Measurements from ENCODE around the gene ADAMTSL3.

Gene ADAMTSL3

GRCh38 chr15:83982748-83983147 is 328.8 kb downstream of the ADAMTSL3 start:
- Histone ChIP-seq H3F3A (ENCODE audit: low read depth) (no peaks in the 10 kb centered on the region), H3K4me3 (ENCODE audit: low read length, poor library complexity, severe bottlenecking) (no peak overlapping the region), H3K36me3 (ENCODE audit: insufficient read depth, low read length) (no peaks in the 10 kb centered on the region), H3K9ac (ENCODE audit: low read depth, low read length, poor library complexity, severe bottlenecking) (no peak overlapping the region), H3K9me3 (ENCODE audit: insufficient read depth, low read depth, low read length) (no peaks in the 10 kb centered on the region), H3K79me2 (ENCODE audit: insufficient read depth, low read length) (no peaks in the 10 kb centered on the region), H3K9me2 (replicated peaks; ENCODE audit: low read depth, low read length) (no peaks in the 10 kb centered on the region), H3K27me3 (ENCODE audit: insufficient read depth, low read length, poor library complexity, severe bottlenecking) (no peaks in the 10 kb centered on the region), H2AFZ (ENCODE audit: low read length) (no peak overlapping the region), H3K4me2 (ENCODE audit: low read depth, low read length, poor library complexity, severe bottlenecking) (no peak overlapping the region), H3K4me1 (ENCODE audit: insufficient read depth, low read length, poor library complexity, severe bottlenecking) (no peaks in the 10 kb centered on the region), H4K20me1 (ENCODE audit: insufficient read depth, low read length, poor library complexity, severe bottlenecking) (no peaks in the 10 kb centered on the region)
- no peak for TF ChIP-seq EZH2phosphoT487 (IDR thresholded peaks at IDR 0.05; ENCODE audit: borderline replicate concordance)
- TF ChIP-seq CTCF (conservative IDR thresholded peaks at IDR 0.05; ENCODE audit: low read length): no peak

GRCh38 chr15:83983634-83984458 is 329.9 kb downstream of the ADAMTSL3 start:
- no peaks in the 10 kb centered on the region for H4K20me1 ChIP-seq (ENCODE audit: insufficient read depth, low read length, poor library complexity, severe bottlenecking)
- no peaks in the 10 kb centered on the region for H3K36me3 ChIP-seq (ENCODE audit: insufficient read depth, low read length)
- H3K27me3 ChIP-seq (ENCODE audit: insufficient read depth, low read length, poor library complexity, severe bottlenecking): no peaks in the 10 kb centered on the region
- no peaks in the 10 kb centered on the region for H3K9me2 ChIP-seq (replicated peaks; ENCODE audit: low read depth, low read length)
- H3K4me2 ChIP-seq (ENCODE audit: low read depth, low read length, poor library complexity, severe bottlenecking): no peak overlapping the region
- no peaks in the 10 kb centered on the region for H3K79me2 ChIP-seq (ENCODE audit: insufficient read depth, low read length)
- TF ChIP-seq EZH2phosphoT487 (IDR thresholded peaks at IDR 0.05; ENCODE audit: borderline replicate concordance): no peak
- TF ChIP-seq CTCF (conservative IDR thresholded peaks at IDR 0.05; ENCODE audit: low read length): no peak
- H3K4me3 ChIP-seq (ENCODE audit: low read length, poor library complexity, severe bottlenecking): no peak overlapping the region
- H3K4me1 ChIP-seq (ENCODE audit: insufficient read depth, low read length, poor library complexity, severe bottlenecking): no peaks in the 10 kb centered on the region
- no peaks in the 10 kb centered on the region for H3K9me3 ChIP-seq (ENCODE audit: insufficient read depth, low read depth, low read length)
- H2AFZ ChIP-seq (ENCODE audit: low read length): no peak overlapping the region
- no peak overlapping the region for H3K9ac ChIP-seq (ENCODE audit: low read depth, low read length, poor library complexity, severe bottlenecking)
- no peaks in the 10 kb centered on the region for H3F3A ChIP-seq (ENCODE audit: low read depth)

- Histone ChIP-seq H3K4me3 (ENCODE audit: low read length, poor library complexity, severe bottlenecking) (no peak overlapping the region), H4K20me1 (ENCODE audit: insufficient read depth, low read length, poor library complexity, severe bottlenecking) (no peaks in the 10 kb centered on the region), H3K9me2 (replicated peaks; ENCODE audit: low read depth, low read length) (no peaks in the 10 kb centered on the region), H3K9ac (ENCODE audit: low read depth, low read length, poor library complexity, severe bottlenecking) (no peak overlapping the region), H3K4me2 (ENCODE audit: low read depth, low read length, poor library complexity, severe bottlenecking) (no peak overlapping the region), H3F3A (ENCODE audit: low read depth) (no peaks in the 10 kb centered on the region), H3K27me3 (ENCODE audit: insufficient read depth, low read length, poor library complexity, severe bottlenecking) (no peaks in the 10 kb centered on the region), H2AFZ (ENCODE audit: low read length) (no peak overlapping the region), H3K9me3 (ENCODE audit: insufficient read depth, low read depth, low read length) (no peaks in the 10 kb centered on the region), H3K79me2 (ENCODE audit: insufficient read depth, low read length) (no peaks in the 10 kb centered on the region), H3K36me3 (ENCODE audit: insufficient read depth, low read length) (no peaks in the 10 kb centered on the region), H3K4me1 (ENCODE audit: insufficient read depth, low read length, poor library complexity, severe bottlenecking) (no peaks in the 10 kb centered on the region)
- TF ChIP-seq CTCF (conservative IDR thresholded peaks at IDR 0.05; ENCODE audit: low read length): no peak
- TF ChIP-seq EZH2phosphoT487 (IDR thresholded peaks at IDR 0.05; ENCODE audit: borderline replicate concordance): no peak
Measured at GRCh38 chr15:83984601-83985000, 330.7 kb downstream of the ADAMTSL3 start.
